Lung (tissue), 12 donors: ENCODE measurements around the gene SULT2B1. TPM values are rescaled to one million over a fixed set of nuclear protein-coding genes. Genes with fewer than 3 reads are reported as not detected.

Experiments used
- ATAC-seq: fragments of 200-7000 bp; cut with Tn5 transposase; one replicate; pipeline ENCODE4 v1.9.1; 2020; ENCODE audit warnings: moderate number of reproducible peaks; ENCODE audit not compliant: insufficient read depth, low FRiP score
- DNase-seq, 3 donors: peaks; one replicate each; pipeline ENCODE4 v3.0.0-alpha.2; 2013 to 2017
- H3K27ac ChIP-seq, 2 donors: one replicate each; pipeline ENCODE4 v1.5.1; 2013; ENCODE audit warnings: mild to moderate bottlenecking in 2 of 2, moderate library complexity in 2 of 2, control low read depth in 1 of 2, inconsistent platforms in 1 of 2, low read depth in 1 of 2, low read length in 1 of 2
- H3K27me3 ChIP-seq, 3 donors: one replicate each; pipeline ENCODE4 v1.5.1; 2013; ENCODE audit warnings: low read length in 2 of 3; ENCODE audit not compliant: control insufficient read depth in 3 of 3, insufficient read depth in 3 of 3
- H3K36me3 ChIP-seq, 4 donors: one replicate each; pipeline ENCODE4 v1.5.1; 2013; ENCODE audit warnings: low read length in 4 of 4, mild to moderate bottlenecking in 1 of 4, moderate library complexity in 1 of 4; ENCODE audit not compliant: control insufficient read depth in 4 of 4, insufficient read depth in 4 of 4
- H3K4me1 ChIP-seq, 5 donors: one replicate each; pipeline ENCODE4 v1.5.1; 2013; ENCODE audit warnings: low read length in 5 of 5, mild to moderate bottlenecking in 2 of 5, moderate library complexity in 1 of 5; ENCODE audit not compliant: control insufficient read depth in 5 of 5, insufficient read depth in 5 of 5
- H3K4me3 ChIP-seq: one replicate; pipeline ENCODE4 v1.5.1; 2013; ENCODE audit warnings: mild to moderate bottlenecking, control low read depth, moderate library complexity
- H3K9ac ChIP-seq, 2 donors: one replicate each; pipeline ENCODE4 v1.5.1; 2013; ENCODE audit warnings: low read length in 2 of 2, control low read depth in 1 of 2; ENCODE audit not compliant: insufficient read depth in 1 of 2
- H3K9me3 ChIP-seq, 4 donors: one replicate each; pipeline ENCODE4 v1.5.1; 2013; ENCODE audit warnings: low read length in 3 of 4, mild to moderate bottlenecking in 1 of 4, moderate library complexity in 1 of 4; ENCODE audit not compliant: control insufficient read depth in 4 of 4, insufficient read depth in 3 of 4
- CTCF ChIP-seq: IDR thresholded peaks from 2 replicates; pipeline ENCODE4 v1.5.1; 2012; ENCODE audit warnings: mild to moderate bottlenecking; ENCODE audit errors: control extremely low read depth, extremely low read depth
- WGBS, 2 donors: extraction: QIAGEN DNeasy Blood & Tissue Kit; methylation state at CpG; one replicate each; pipeline ENCODE4 v1.1.7; 2013; 5-methylcytosine and 5-hydroxymethylcytosine counted together
- polyA plus RNA-seq, 2 donors: library from polyadenylated mRNA; stranded (reverse); fragments of 200-250 nt; gene quantifications; one replicate each; pipeline ENCODE4 v1.2.1, GENCODE V29; 2013
- total RNA-seq, 2 donors: library from RNA; depleted of rRNA in 1 of 2; stranded (reverse); fragments of >200 nt in 1 of 2; gene quantifications; one replicate each; pipeline ENCODE4 v1.2.1, GENCODE V29; 2014 to 2021
- donor health status: control.
- donor health status: control.
- donor health status: Bipolar disorder and iron deficiency.
- donor health status: healthy.
- donor health status: DM: yes; HTN: yes; CAD: no.

Gene SULT2B1
- total and polyA plus RNA-seq, 4 donors = 1.2 to 22.9 (median 10.7) TPM

GRCh38 chr19:48510421-48511268 is 41.3 kb upstream of the SULT2B1 start:
- Histone ChIP-seq H3K4me1 (peaks cover 0 to 10% (median 0%) of the 10 kb centered on the region in 5 donors), H3K27ac (no peak overlapping the region), H3K27me3 (peaks cover 0 to 27% (median 21%) of the 10 kb centered on the region in 3 donors), H3K9ac (no peak overlapping the region), H3K4me3 (no peak overlapping the region), H3K9me3 (peaks cover 0 to 5% (median 0%) of the 10 kb centered on the region in 4 donors), H3K36me3 (no peaks in the 10 kb centered on the region)
- TF ChIP-seq CTCF = no peak
- 14 to 15% methylated on average over 24 of the region's 24 CpGs for WGBS, 2 donors
- DNase-seq (peak; percentile 53 to 62 (median 58)), ATAC-seq (peak; percentile 70)

- 1 to 3% methylated on average over 21 to 32 of the region's 32 CpGs for WGBS, 2 donors
- no peaks in the 10 kb centered on the region for H3K36me3 ChIP-seq
- no peak for DNase-seq
- no peak for ATAC-seq
- H3K9ac ChIP-seq = no peak overlapping the region
- no peak overlapping the region for H3K4me3 ChIP-seq
- peaks cover 0 to 27% (median 21%) of the 10 kb centered on the region in 3 donors for H3K27me3 ChIP-seq
- H3K9me3 ChIP-seq = peaks cover 0 to 5% (median 0%) of the 10 kb centered on the region in 4 donors
- no peak for TF ChIP-seq CTCF
- H3K27ac ChIP-seq = no peak overlapping the region
- peaks cover 0 to 10% (median 0%) of the 10 kb centered on the region in 5 donors for H3K4me1 ChIP-seq
These were observed 40.6 kb upstream of the SULT2B1 start for GRCh38 chr19:48511321-48511731.

DNA sequence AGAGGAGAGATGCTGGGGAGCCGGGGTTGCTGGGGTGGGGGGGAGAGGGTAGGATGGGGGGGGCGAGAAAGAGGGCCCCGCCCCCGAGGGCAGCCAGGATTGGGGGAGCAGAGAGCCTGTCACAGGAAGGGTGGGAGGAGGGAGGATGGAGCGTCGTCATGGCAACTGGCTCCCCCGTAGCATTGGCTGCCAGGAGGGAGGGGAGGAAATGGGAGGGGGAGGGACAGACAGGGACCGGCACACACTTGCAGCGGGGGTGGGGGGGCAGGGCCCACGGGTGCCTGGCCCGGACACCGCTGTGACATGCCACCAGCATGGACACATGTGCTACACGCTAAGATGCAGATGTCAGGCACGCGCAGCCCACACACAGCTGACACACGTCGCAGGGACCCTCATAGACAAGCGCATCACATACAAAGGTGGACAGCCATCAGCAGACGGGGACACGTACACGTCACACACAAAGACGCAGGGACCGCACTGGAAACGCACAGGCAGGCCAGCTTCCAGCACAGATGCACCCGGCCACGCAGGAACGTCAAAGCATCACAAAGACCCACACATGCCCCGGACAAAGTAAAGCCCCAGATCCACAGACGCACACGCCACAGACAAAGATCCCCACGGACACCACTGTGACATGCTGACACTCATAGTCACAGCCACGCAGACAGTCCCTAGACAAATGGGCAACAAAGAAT is 40.0 kb upstream of the SULT2B1 start, which contains the start of gene LMTK3:
LMTK3 (minus strand) TSS at position 36 of the 704 bp plus-strand sequence. CDS start 259 bp downstream, outside the sequence.
- Histone ChIP-seq H3K4me1 (peaks cover 0 to 10% (median 0%) of the 10 kb centered on the region in 5 donors), H3K9ac (no peak within 1 kb of the TSS), H3K27me3 (peaks cover 0 to 27% (median 21%) of the 10 kb centered on the region in 3 donors), H3K36me3 (no peaks in the 10 kb centered on the region), H3K27ac (no peak within 1 kb of the TSS), H3K9me3 (peaks cover 0 to 5% (median 0%) of the 10 kb centered on the region in 4 donors), H3K4me3 (no peak within 1 kb of the TSS)
- ATAC-seq = no peak
- DNase-seq = no peak
- WGBS, 2 donors = 11 to 12% methylated on average over 31 to 32 of the region's 32 CpGs
- no peak for TF ChIP-seq CTCF
